Activated CD4-positive, alpha-beta T cell treated with anti-CD3 and anti-CD28 coated beads for 4 hours (primary cell): ENCODE results near the gene C16orf78.
"Not testable (repeated sequence)": the region's sequence is repeated elsewhere in the genome, so short reads cannot be mapped to it uniquely, and the experiment has no call there.

Experiments used
- DNase-seq, 2 donors: peaks; one replicate each; pipeline ENCODE4 v3.0.0-alpha.2; 2020

Gene C16orf78

GRCh38 chr16:49350265-49351095 lies 23.1 kb upstream of the C16orf78 start:
- peak; percentile 5 to 28 for DNase-seq

GRCh38 chr16:49351096-49351487 lies 22.5 kb upstream of the C16orf78 start:
- DNase-seq = no peak

DNA sequence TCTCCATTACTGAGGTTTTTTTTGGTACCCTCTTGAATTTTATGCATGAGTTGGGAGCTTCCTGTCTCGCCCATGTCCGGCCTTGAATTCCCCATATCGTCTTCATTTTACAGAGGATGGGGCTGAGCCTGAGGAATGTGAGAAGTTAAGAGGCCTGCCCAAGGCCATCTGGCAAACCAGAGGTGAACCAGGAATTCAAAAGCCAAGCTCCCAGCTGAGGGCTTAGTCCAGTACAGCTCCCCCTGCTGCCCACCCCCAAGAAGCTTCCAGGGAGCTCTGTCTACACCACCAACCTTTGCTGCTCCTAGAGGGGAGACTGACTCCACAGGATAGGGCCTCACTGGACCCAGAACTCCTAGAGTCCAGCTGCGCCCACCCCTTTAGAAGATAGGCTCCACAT lies 20.7 kb upstream of the C16orf78 start:
- DNase-seq = no peak

GRCh38 chr16:49353680-49354079 lies 19.9 kb upstream of the C16orf78 start:
- DNase-seq = no peak

GRCh38 chr16:49354101-49354500 lies 19.5 kb upstream of the C16orf78 start:
- DNase-seq = no peak

GRCh38 chr16:49354991-49355390 lies 18.6 kb upstream of the C16orf78 start:
- no peak for DNase-seq

GRCh38 chr16:49355933-49356665 lies 17.5 kb upstream of the C16orf78 start:
- no peak for DNase-seq

DNA sequence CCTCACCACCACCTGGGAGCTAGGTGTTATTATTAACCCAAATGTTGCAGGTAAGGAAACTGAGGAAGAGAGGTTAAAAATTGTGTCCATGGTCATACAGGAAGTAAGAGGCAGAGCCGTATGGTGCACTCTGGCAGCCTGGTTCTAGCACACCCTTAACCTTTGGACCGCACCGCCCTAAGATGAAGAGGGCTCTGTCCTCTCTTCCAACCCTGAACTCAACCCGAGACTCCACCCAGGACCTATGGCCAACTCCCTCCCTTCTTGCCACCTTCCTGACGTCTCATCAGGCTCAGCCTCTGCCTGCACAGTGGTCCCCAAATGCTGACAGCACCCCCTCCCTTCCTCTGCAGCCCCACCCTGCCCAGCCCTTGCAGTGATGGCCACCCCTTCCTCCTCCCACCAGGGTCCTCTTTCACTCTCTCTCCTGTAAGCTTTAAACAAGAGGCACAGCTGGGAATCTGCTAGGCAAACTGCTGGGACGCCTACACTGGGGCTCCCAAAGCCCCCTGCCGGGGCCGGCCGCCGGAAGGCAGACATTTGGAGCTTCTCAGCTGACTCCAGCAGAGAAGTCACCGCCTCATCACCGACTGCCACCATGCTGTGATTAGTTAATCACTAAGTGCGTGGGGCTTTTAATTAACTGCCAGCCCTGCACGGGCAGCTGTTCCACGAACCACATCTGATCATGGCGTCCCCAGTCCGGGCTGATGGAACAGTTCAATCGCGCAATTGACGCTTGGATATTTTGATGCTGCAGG lies 16.7 kb upstream of the C16orf78 start:
- no peak for DNase-seq

DNA sequence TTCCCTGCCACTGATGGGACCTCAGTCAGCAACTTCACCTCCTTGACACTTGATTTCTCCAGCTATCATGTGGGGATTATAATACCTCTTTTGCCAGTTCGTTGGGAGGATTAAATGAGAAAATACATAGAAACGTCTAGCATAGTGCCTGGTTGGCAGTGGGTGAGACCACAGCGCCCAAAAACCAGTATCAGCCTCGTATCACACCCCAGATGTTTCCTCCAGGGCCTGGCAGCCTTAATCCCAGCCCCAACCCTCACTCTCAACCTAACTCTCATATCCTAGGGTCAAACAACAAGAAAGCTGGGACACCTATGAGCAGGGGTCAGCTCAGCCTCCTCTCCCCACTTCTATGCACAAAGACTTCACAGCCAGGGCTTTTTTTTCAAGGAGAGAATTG lies 14.0 kb upstream of the C16orf78 start:
- DNase-seq = no peak

DNA sequence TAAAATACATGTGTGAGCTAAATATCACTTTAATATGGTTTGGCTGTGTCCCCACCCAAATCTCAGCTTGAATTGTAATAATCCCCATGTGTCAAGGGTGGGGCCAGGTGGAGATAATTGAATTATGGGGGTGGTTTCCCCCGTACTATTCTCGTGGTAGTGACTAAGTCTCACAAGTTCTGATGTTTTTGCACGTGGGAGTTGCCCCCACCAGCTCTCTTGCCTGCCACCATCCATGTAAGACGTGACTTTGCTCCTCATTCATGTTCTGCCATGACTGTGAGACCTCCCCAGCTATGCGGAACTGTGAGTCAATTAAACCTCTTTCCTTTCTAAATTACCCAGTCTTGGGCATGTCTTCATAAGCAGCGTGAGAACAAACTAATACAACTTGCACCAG lies 11.9 kb upstream of the C16orf78 start:
- not testable (repeated sequence) for DNase-seq

GRCh38 chr16:49362230-49362629 lies 11.4 kb upstream of the C16orf78 start:
- no peak for DNase-seq

DNA sequence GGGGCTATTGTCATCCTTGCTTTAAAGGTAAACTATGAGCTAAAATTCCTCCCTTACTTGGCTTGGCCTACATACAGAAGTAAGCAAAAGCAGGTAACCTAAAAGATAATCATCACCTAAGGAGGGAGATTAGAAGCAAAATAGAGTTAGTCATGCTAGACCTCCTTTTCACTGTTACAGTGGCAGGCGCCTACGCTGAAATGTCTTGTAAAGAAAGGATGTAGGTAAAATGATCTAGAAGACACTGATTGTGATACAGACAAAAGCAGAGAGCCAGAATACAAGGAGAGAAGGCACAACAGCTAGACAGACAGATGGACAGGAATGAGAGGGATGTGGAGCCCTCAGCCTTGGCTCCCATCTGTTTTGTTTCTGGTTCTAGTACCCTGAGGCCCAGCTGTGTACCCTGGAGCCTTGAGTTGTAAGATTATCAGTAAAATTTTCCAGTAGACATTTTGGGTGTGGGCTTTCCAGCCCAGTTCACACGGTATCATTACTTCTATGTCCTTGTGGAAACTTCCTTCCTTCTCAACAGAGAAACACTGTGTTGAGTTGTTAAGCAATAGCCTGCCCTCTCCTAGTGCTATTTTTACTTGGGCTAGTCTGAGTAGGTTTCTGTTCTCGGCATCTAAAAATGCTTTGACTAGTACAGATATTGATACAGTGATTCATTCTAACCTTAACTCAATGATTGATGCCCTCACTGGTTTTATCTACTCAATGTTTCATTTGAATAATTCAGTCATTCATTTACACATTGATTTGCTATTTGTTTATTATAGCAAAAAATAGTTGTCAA lies 7.7 kb upstream of the C16orf78 start:
- no peak for DNase-seq

DNA sequence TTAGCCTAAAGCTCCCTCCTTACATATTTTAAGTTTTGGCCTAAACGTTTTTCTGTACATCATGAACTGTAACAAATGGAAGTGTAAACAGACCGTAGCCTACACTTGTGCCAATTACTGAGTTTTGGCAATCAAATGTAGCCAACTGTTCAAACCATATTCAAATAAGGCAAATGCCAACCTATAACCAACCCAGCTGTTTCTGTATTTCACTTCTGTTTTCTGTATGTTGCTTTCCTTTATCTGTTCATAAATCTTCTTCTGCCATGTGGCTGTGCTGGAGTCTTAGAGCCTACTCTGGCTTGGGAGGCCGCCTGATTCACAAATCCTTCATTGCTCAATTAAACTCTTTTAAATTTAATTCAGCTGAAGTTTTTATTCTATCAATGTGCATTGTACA lies 6.9 kb upstream of the C16orf78 start:
- no peak for DNase-seq

DNA sequence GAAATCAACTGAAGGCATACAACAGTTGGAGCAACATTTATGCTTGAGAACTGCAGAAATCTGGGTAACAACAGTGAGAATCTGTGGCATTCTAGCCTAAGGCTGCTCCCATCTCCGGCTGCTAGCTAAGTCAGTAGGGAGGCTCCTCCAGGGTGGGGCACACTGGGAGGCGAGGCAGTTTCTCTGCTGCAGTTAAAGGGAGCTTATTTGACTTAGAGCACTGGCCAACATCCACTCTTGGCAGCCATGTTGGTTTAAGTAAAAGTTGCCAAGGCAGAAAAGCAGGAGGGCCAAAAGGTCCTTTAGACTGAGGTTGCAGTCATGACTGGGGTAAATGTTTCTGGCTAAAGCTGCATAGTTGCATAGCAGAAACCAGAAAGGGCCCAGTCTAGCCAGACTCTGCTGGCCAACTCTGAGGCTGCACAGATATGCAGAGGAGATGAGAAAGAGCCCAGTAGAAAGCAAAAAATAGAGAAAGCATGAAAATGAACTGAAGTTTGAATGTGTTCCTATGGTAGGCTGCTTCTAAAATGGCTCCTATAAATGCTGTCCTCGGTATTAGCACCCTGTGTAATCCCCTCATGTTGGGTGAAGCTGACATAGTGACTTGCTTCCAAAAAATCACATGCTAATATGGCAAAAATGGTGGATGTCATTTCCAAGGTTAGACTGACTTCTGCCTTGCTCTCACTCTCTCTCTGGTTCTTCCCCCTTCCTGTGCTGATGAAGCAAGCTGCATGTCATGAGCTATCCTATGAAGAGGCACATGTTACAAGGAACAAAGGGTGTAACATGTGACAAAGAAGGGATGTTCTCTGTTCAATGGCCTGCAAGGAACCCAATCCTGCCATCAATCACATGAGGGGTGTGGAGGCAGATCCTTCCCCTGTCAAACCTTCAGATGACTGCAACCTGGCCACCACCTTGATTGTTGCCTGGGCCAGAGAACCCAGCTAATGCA lies 3.7 kb upstream of the C16orf78 start:
- DNase-seq = no peak

- DNase-seq = no peak
Measured at GRCh38 chr16:49376206-49376605, 2.6 kb downstream of the C16orf78 start.

DNA sequence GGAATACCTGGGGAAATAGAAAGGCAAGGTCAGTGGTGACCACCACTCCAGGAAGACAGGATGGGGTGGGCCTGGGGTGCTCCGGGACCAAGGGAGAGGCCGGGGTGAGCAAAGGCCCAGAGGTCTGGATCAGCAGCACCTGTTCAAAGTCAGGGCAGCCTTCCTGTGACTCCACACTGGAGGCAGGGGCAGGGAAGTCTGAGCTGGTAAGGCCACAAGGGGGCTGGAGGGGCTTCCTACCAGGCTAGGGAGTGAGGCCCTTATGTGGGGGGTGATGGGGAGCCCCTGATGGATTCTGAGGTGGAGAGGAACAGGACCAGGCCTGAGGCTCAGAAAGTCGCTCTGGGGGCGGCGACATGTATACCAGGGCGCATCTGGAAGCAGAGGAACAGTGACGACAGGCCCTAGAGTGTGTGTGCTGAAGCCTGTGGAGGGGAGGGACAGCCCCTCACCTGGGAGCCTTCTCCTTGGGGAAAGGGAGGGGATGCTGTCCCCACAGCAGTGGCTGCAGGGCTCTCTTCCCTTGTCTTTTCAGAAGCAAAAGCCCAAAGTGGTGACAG lies 3.7 kb downstream of the C16orf78 start:
- DNase-seq = no peak

- no peak for DNase-seq
Measured at GRCh38 chr16:49378238-49378637, 4.6 kb downstream of the C16orf78 start.

DNA sequence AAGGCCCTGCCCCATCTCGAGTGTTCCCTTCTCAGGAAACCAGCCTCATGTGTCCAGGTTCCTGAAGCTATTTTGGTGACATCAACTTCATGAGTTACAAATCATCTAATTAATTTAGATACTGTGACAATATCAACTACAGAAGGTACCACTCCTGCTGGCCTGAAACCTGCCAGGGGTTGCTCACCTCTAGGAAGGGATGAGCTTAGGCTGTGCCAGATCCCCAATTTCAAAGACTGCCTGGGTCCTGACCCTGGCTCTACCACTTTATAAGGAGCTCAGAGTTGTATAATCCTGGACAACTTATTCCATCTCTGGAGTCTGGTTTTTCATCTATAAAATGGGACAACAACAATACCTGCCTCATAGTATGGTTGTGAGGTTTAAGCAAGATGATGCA lies 5.2 kb downstream of the C16orf78 start:
- no peak for DNase-seq

DNA sequence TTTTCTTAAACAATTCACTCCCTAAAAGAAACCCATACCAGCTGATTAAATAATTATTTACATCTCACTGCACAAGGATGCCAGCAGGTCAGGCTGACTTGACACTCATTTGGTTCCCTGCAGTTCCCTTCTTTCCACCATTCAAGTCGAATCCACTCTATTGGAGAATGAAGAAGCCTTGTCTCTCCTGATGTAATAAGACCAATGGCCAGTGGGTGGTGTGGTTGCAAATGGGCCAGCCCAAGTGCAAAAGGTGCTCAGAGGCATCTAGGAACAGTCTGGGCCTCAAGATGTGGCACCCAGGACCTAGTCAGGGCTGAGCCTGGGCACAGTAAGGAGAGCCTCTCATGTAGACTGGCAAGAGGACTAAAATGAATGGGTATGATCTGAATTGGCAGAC lies 9.3 kb downstream of the C16orf78 start:
- DNase-seq = no peak

GRCh38 chr16:49395021-49395420 lies 21.4 kb downstream of the C16orf78 start:
- DNase-seq = no peak

- no peak for DNase-seq
Measured at GRCh38 chr16:49396206-49396720, 22.7 kb downstream of the C16orf78 start.
